HG03139 (cell line): Measurements from ENCODE around the gene CRTC3.
A peak's percentile ranks its signal among the peaks of the same experiment; 100 is the strongest.
"Not testable (repeated sequence)": the region's sequence is repeated elsewhere in the genome, so short reads cannot be mapped to it uniquely, and the experiment has no call there.

Experiments used
- ATAC-seq: cut with Tn5 transposase; IDR thresholded peaks from one replicate; pipeline ENCODE4 v1.9.1; 2021; ENCODE audit not compliant: unreplicated experiment

CRTC3 gene

DNA sequence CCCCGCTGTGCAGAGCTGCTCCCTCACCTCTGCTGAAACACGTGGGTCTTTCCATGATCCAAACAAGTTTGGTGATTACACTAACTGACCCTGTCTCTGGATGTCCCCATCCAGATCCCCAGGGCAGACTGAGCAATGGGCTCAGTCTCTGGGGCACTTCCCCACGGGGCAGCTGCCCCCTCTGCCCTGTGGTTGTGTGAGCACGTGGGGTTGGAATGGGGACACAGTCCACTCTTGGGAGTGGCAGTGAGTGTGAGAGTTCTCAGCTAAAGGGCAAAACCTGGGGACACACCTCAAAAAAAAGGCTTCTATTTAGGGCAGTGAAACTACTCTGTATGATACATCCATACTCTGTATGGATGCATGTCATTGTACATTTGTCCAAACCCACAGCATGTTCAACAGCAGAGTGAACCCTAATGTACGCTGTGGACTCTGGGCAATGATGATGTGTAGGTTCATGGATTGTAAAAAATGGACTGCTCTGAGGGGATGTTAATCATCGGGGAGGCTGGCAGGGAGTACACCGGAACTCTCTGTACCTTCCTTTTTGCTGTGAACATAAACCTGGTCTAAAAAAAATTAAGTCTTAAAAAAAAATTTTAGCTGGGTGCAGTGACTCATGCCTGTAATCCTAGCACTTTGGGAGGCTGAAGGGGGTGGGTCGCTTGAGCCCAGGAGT is 137.5 kb downstream of the CRTC3 start:
- no peak for ATAC-seq

DNA sequence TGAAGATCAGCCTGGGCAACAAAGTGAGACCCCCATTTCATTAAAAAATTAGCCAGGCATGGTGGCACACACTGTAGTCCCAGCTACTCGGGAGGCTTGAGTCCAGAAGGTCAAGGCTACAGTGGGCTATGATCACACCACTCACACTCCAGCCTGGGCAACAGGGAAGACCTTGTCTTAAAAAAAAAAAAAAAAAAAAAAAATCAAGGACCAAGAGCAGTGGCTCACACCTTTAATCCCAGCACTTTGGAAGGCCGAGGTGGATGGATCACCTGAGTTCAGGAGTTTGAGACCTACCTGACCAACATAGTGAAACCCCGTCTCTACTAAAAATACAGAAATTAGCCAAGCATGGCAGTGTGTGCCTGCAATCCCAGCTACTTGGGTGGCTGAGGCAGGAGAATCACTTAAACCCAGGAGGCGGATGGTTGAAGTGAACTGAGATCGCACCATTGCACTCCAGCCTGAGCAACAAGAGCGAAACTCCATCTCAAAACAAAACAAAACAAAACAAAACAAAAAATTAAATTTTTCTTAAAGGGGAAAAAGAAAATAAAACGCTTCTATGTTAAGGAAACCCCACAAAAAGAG is 138.1 kb downstream of the CRTC3 start:
- ATAC-seq = not testable (repeated sequence)

DNA sequence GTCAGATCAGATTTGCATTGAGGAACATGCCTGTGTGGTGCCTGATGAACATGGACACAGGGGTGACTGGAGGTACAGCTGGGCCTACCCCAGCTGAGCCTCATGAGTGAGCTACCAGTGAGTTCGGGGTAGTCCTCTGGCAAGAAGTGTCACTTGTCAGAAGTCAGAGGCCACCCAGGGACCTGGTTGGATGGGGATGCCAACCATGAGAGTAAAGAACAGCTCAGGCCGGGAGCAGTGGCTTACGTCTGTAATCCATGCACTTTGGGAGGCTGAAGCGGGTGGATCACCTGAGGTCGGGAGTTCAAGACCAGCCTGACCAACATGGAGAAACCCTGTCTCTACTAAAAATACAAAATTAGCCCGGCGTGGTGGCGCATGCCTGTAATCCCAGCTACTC is 140.9 kb downstream of the CRTC3 start:
- ATAC-seq = not testable (repeated sequence)

DNA sequence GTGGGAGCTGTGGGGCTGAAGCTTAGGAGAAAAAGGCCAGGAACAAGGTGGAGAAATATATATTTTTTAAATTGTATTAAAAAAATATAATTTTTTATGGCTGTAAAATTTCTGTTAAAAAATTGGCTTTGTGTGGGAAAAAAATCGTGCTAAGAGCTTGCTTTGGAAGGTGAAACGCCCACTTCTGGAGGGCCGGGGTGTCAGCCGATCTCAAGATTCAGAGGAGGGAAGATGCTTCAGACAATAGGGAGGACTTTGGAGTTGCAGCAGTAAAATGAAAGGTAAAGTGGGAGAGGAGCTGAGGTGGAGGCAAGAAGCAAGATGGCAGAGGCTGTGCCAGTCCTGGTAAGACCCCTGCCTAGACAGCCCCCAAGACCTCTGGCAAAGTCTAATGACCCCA is 141.5 kb downstream of the CRTC3 start:
- ATAC-seq = no peak

DNA sequence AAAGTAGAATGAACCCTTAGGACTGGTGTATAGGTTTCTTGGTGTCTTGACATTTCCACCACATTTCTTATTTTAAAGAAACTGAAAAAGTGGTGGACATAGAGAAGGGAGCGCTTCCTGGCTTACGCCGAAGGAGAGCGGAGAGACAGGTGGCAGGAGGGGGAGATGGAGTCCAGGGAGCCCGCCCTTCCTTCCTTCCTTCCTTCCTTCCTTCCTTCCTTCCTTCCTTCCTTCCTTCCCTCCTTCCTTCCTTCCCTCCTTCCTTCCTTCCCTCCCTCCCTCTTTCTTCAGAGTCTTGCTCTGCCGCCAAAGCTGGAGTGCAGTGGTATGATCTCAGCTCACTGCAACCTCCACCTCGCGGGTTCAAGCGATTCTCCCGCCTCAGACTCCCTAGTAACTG is 143.6 kb downstream of the CRTC3 start:
- not testable (repeated sequence) for ATAC-seq

DNA sequence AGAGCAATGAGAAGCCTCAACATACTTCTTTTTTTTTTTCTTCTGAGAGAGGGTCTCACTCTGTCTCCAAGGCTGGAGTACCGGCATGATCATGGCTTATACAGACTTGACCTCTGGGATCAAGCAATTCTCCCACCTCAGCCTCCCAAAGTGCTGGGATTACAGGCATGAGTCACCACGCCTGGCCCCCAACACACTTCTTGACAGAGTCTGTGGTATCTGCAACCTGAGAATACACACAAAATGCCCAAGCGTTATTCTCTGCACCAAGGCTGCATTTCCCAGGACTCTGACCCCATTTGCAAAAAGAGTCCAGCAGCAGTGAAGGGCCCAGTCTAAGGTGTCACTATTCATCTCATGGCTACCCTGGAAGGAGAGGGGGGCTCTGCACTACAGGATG is 144.8 kb downstream of the CRTC3 start:
- ATAC-seq = no peak

DNA sequence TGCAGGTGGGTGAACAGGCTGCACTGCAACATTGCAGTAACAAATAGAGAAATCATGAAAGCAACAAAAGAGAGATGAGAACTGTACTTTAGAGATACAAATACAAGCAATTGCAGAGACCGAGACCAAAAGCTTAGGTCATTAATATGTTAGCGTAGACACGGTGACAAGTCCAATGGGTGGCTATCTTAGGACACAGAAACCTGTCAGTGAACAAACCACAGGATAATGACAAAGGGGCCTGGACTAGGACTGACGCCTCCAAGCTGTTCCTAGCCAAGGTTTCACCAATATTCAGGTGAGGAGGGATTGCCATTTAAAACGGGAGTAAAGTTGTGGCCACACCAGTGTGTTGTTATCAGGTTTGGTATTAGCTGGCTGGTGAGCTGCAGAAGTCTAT is 145.7 kb downstream of the CRTC3 start:
- ATAC-seq = no peak

DNA sequence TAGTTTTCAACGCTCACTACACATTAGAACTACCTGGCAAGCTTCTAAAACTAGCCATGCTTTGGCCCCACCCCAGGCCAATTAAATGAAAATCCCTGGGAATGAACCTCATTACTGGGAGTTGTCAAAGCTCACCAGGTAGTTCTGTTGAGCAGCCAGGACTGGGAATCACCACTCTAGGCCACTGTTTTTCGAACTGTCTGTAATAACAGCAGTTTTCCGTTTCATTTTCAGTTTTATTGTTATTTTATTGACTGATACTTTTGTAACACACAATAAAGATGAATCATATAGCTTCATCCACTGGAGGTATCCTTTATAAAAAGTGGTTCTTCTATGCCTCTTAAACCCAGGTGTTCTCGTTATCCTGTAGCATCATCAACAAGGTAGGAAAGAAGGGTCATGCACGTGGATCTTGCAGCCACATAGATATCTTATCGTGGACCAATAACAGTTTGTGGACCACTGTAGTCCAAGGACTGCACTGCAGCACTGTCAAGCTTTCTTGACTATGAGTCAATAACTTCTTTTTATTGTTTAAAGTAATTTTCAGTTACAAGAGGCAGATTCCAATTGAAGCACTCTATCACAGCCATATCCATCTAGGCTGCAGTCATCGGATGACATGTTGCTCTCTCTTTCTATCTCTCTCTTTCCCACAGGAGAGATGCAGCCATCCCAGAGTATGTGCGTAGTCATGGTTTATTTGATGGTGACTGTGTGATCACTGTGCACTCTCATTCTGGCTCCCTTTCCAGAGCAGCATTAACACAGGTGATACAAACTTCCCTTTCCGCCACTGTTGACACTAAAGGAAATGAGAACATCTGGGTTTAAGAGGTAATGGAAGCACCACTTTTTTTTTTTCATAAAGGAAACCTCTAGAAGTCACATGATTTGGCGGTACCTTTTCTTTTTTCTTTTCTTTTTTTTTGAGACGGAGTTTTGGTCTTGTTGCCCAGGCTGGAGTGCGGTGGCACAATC is 148.4 kb downstream of the CRTC3 start:
- no peak for ATAC-seq

DNA sequence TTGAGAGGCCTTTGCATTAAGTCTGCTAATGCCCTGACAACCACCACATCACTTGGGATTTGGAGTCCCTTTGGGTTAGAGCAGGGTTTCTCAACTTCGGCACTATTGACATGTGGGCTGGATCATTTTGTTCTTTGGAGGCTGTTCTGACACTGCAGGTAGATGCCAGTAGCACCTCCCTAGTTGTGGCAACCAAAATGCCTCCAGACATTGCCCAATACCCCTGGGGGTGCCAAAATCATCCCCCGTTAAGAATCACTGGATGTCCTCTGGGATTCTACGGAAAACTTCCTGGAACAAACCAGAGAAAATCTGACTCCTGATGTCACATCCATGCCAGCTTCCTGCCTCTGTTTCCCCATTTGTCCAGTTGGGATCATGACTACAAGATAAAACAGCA is 150.2 kb downstream of the CRTC3 start:
- ATAC-seq = no peak

DNA sequence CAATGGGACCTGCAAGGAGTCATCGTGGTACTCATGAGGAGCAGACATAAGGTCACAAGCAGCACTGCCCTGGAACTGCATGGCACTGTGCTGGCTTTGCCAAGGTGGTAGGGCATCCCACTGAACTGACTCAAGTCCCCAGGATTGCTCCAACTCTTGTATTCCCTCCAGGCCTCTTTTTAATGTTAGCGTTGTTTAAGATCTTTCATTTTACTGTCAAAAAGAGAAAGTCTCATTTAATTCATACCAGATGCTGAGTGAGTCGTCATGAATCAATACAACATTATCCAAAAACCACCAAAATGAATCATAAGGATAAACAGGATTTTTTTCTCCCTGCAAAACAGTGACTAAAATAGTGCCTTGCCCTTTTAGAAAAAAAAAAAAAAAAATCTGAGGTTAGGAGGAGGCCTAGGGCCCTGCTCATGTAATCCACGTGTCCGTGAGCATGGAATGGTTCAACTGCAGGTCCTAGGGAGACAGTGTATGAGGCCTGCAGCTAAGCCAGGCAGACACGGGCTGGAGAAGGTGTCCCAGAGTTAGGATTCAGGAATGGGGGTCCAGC is 150.7 kb downstream of the CRTC3 start:
- ATAC-seq = no peak

DNA sequence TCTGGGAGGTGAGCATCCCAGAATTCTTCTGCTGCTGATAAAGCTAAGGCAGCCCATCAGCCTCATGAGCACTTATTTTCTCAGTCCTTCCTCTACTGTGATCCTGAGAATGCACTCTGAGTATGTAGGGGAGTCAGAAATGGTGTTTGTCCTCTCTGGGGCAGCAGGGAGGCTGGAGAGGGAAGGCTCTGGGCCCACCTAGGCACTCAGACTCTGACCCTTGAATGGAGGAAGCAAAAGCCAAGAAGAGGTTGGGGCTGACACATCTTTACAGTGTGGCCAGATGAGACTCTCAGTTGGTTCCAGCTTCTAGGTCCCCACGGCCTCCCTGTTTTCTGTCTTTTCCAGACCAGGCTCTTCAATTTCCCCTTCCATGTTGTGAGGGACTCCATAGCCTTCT is 151.3 kb downstream of the CRTC3 start:
- ATAC-seq = no peak

DNA sequence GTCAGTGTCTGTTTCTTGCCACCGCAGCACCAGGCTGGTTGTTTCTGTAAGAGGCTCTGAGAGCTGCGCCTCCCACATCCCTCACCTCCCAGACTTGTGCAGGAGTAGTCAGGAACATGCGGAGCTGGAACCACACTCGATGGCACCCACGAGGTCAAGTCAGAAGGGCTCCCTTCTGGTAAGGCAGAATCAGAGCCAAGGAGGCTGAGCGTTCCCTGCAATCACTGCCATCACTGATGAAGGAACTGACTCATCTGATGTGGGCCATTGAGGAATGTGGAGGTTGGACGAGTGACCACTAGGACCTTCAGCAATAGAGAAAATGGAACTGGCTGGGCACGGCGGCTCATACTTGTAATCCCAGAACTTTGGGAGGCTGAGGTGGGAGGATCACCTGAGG is 151.8 kb downstream of the CRTC3 start:
- no peak for ATAC-seq

DNA sequence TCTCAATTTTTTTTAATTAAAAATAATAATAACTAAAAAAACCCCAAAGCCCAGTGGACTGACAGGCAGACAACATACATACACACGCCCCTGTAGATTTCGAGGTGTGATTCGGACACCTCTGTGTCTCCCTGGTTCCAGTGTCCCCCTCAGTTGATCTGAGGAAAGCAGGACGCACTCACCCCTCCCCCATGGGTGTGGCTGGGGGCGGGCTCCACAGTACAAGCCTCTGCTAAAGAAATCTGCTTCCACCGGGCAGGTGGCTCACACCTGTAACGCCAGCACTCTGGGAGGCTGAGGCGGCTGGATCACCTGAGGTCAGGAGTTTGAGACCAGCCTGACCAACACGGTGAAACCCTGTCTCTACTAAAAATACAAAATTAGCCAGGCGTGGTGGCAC is 153.6 kb downstream of the CRTC3 start:
- no peak for ATAC-seq

DNA sequence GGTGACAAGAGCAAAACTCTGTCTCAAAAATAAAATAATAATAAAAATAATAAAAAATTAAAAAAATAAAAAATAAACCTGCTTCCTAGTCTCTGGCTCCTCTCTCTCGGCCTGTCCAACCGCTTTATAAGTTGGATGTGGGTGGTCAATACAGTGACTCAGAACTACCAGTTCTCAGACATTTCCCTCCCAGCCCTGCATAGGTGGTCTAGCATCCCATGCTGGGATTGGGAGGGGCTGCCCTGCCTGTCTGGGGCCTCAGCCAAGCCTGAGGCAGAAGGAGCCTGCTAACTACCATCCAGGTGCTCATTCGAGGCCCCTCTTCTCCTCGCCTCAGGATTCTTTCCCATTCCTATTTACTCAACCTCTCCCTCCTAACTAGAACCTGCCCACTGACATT is 154.2 kb downstream of the CRTC3 start:
- no peak for ATAC-seq

DNA sequence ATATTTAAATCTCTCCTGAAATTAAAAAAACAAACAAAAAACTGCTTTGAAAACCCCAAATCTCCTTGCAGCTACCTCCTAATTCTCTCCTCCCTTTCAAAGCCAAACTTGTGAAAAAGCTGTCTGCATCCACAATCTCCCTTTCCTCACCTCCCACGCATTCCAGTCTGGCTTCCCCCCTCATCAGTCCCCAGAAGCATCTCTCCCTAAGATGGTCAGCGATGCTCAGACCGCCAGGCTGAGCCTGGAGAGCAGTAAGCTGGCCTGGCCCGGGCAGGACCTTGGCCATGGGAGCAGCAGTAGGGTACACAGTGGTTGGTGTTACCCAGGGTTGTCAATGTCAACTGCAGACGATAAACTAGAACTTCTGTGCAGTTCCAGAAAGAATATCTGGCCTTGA is 154.6 kb downstream of the CRTC3 start:
- no peak for ATAC-seq

DNA sequence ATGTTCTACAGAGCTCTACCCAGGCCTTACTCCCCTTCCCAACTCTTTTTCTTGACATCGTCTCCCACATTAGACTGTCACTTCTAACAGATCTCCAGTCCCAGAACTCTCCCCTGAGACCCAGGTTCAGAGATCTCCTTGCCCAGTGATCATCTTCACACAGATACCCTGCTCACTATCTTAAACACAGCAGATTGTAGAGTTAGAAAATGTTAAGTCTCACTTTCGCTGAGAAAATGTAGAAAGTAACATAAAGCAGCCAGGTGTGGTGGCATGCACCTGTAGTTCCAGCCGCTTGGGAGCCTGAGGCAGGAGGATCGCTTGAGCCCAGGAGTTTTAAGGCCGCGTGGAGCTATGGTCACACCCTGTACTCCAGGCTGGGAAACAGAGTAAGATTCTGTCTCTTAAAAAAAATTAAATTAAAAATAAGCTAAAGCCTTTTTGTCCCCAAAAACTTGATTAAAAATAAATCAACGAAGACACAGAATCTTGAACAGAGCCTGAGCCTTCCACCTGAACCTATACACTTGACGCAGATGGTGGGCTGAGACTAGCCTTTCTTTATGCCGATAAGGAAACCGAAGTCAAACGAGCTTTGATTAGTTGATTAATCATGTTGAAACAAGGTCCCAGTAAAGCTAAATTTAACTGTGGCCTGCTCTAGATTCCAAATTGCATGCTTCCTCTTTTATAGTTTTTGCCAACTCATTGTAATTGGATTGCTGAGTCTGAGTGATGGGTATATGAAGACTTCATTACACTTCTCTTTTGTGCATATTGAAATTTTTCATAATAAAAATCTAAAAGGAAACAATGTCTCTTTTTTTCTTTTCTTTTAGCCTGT is 156.1 kb downstream of the CRTC3 start:
- no peak for ATAC-seq

DNA sequence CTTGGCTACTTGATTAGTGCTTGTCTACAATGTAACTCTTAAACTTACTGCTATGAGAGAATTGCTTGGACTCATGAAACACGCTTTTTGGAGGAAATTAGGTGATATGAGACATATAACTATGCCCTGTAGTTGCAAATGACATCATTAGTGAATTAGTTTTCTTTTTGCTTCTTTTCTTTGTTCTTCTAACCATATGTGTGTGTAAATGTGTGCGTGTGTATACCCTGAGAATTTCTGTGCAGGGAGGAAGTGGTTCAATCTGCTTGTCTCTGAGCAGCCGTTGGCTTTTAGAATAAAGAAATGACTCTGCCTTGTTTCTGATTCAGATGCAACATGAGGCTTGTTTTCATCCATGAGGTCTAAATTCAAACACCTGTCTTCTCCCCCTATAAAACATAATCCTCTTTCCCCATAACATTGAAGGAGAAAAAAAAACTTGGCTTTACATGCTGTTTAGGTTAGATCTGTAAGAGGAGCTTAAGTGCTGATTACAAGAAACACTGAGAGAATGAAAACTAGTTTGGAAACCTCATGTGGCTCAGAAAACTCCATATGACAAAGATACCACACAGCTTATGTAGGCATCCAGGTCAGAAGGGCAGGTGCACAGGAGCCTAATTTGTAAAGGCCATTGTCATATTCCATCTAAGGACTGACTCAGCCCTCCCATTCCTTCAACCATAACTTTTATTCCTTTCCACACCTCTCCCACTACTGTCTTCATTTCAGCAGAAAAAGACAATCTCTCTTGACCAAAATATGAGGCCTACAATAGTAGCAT is 156.9 kb downstream of the CRTC3 start:
- ATAC-seq = peak; percentile 83

DNA sequence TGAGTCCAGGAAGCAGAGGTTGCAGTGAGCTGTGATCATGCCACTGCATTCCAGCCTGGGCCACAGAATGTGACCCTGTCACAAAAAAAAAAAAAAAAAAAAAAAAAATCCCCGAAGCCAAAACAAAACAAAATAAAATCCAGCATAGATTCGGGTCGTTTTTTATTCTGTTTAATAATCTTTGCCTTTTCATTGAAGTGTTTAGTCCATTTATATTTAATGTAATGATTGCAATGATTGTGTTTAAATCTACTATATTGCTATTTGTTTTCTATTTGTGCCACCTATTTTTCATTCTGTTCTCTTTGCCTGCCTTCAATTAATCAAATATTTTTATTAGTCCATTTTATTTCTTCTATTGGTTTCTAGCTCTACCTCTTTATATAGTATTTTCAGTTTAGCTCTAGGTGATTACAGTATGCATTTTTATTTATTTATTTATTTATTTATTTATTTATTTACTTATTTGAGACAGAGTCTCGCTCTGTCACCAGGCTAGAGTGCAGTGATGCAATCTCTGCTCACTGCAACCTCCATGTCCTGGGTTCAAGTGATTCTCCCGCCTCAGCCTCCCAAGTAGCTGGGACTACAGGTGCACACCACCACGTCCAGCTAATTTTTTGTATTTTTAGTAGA is 159.7 kb downstream of the CRTC3 start:
- not testable (repeated sequence) for ATAC-seq

DNA sequence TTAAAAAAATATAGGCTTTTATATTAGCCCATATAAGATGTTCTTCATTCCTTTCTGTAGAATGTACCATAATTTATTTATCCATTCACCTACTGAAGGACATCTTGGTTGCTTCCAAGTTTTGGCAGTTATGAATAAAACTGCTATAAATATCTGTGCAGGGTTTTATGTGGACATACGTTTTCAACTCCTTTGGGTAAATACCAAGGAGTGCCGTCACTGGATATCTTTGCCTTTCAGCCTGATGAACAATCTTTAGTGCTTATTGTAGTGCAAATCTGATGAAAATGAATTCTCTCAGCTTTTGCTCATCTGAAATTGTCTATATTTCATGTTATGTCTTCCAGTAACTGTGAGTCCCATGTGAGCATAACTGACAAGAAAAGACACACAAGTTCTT is 160.9 kb downstream of the CRTC3 start:
- ATAC-seq = no peak
